ENCODE measurements around the gene IPCEF1.

IPCEF1 gene

DNA sequence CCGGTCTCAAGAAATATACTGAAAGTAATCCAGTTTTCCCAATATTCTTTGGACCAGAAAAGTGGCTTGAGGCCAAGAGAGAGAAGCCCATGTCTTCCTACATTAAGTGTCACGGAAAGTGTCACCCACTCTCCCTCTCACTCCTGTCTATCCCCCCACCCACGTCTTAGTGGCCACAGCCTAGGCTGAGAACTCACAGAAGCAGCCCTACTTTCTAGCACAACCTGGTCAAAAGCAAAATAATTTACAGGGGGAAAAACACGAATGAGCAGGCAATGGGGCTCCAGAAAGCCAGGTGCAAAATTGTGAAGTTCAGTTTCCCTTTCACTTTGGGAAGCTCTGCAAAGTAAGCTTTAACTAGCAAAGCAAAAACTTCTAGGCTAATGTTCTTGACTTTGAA lies 199.5 kb downstream of the IPCEF1 start:
- no peak for DNase-seq

- DNase-seq = no peak
These were observed 200.3 kb downstream of the IPCEF1 start for GRCh38 chr6:154156135-154156896.

DNA sequence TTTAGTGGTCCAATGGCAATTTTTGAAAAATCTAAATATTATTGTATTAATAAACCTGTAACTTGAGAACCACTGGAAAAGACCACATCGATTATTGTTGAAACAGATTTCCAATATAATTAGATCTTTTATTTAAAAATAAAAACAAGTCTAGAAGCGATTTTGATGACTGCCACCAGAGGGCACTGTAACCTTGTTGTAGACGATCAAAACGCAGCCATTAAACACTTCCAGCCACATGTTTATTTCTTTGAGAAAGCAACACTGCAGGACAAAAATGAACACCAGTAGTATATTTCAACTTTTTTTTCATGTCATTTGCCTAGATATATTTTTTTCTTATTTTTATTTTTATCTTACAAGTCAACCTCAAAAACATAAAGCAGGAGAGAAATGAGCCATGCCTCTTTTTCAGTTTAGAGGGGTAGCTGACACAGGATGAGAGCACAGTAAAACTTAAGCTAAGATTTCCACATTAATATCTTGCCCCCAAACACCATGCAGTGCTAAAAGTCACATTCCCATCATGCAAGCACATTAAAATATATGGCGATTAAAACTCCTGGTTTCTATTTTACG lies 202.1 kb downstream of the IPCEF1 start:
- no peak for DNase-seq

DNA sequence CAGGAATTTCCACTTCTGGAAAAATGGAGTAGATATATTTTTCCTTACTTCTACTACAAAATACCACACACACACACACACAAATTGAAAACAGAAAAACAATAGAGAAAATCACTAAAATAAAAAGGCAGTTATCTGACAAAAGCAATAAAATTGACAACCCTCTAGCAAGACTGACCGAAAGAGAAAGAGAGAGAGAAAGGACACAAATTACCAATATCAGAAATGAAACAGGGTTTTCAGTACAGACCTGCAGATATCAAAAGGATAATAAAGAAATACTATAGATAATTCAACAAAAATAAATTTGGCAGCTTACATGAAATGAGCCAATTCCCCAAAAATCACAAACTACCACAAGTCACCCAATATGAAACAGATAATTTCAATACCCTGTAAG lies 212.8 kb downstream of the IPCEF1 start:
- no peak for DNase-seq

GRCh38 chr6:154140743-154141142 lies 215.9 kb downstream of the IPCEF1 start:
- DNase-seq = no peak

DNA sequence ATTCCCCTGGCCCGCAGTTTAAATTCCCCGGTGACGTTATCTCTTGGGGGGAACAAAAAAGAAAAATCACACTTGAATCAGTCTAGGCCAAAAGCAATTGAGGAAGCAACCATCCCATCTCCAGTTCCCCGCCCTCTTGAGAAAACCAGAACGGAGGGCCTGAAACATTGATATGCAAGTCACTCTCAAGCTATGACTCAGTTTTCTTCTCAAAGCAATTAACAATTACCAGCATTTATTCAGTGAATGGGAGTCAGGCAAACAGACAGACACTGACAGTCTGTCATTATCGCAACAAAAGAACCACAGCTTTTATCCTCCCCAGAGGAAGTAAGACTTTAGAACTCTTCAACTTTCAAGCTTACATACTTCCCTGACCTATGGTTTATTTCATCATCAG lies 216.7 kb downstream of the IPCEF1 start:
- DNase-seq = no peak

DNA sequence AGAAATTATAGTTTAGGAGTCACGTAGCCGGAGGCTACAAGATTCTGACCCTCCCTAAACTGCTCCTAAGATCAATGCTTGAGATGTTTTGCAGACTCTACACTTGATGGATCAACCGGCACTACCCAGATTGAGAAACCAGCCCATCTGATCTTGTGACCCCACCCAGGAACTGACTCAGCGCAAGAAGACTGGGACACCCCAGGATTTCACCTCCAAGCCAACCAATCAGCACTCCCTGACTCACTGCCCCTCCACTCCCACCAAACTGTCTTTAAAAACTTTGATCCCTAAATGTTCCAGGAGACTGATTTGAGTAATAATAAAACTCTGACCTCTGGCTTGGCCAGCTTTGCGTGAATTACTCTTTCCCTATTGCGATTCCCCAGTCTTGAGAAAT lies 217.8 kb downstream of the IPCEF1 start:
- no peak for DNase-seq

GRCh38 chr6:154134471-154135147 lies 222.0 kb downstream of the IPCEF1 start:
- no peak for DNase-seq

GRCh38 chr6:154127657-154128056 lies 228.9 kb downstream of the IPCEF1 start:
- DNase-seq = no peak

GRCh38 chr6:154125421-154125820 lies 231.2 kb downstream of the IPCEF1 start:
- no peak for DNase-seq

DNA sequence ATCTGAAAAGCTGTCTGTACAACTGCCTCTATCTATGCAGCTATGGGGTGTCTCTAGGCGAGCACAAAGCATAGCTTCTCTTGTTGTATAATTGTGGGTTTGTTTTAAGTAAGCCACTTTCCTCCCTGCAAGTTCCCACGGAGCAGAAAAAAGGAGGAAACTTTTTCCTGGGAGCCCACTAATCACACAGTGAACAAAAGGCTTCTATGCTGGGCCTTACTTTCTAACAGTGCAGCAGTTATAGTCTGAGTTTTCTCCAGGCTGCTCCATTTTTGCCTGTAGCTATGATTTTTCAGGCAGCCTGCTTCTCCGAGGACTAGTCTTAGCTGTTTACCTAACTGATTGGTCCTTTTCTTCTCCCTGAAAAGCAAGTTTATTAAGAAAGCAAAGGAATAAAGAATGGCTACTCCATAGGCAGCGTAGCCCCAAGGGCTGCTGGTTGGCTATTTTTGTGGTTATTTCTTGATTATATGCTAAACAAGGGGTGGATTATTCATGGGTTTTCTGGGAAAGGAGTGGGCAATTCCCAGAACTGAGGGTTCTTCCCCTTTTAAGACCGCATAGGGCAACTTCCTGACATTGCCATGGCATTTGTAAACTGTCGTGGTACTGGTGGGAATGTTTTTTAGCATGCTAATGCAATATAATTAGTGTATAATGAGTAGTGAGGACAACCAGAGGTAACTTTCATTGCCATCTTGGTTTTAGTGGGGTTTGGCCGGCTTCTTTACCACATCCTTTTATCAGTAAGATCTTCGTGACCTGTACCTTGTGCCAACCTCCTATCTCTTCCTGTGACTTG lies 233.2 kb downstream of the IPCEF1 start:
- DNase-seq = no peak

DNA sequence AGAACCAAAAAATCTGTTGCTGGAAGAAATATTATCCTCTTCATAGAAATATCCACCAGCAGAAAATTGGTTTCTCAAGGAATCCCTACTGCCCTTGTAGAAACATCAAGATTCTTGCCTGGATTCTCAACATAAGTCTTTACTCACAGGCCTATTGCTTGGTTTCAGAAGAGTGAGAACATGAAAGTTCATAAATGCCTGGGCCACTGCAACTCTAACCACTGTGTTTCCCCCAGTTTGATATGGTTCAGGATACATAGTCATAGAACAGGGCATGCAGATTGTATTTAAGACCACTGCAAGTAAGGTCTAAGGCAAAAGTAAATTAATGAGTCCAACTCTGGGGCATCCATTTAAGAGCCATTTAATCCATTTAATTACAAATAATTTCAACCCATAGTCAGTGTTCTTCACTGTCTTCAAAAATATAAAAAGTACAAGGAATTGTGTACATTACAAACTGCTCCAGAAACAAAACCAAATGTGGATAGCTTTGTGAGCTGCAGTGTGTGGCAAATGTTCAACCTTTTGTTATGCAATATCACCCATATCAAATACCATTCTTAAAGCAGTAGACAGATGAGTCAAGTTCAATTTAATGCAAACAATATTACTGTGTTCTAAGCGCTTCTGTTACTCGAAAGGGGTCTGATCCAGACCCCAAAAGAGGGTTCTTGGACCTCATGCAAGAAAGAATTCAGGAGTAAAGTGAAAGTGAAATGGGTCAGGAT lies 234.2 kb downstream of the IPCEF1 start:
- no peak for DNase-seq

GRCh38 chr6:154117485-154117884 lies 239.1 kb downstream of the IPCEF1 start:
- no peak for DNase-seq

DNA sequence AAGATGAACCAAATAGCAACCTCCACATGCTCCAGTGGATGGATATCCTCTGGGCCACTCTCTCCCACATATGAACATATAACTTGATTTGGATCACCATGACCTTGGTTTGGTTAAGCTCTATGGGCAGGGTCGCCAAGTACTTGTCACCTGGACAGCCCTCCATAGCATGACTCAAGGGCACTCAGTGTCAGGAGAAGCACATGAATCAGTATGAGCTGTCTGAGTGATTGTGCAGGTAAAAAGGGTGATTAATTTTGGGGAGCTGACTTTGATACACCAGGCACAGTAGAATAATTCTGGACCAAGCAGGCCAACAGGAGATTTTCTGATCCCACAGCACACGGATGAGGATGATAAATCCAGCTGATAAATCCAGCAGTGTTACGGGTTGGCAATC lies 243.2 kb downstream of the IPCEF1 start:
- no peak for DNase-seq

GRCh38 chr6:154112181-154112809 lies 244.3 kb downstream of the IPCEF1 start:
- DNase-seq = peak; percentile 14

- DNase-seq = no peak
These were observed 245.6 kb downstream of the IPCEF1 start for GRCh38 chr6:154111025-154111424.

DNA sequence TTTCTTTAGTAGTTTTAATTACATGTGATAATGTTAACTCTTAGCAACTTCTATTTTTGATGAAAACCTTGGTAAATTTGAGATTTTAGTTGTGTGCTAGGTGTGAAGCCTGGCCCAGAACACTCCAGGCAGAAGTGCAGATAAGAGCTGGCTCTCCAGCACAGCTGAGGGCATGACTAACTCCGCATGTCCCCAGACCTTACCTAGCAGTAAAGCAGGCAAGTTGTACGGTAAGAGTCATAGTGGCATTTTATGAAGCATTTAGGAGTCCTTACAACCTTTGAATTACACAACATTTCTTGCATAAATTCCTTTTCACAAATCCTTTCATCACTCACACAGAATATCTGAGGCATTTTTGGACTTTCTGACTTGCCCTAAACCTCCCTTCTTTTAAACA lies 250.4 kb downstream of the IPCEF1 start:
- no peak for DNase-seq

Data from NCI-H226 (cell line).